HCT116 (cell line): ENCODE results near the gene MOCS2.

Experiments used
- POLR2A ChIP-seq: IDR thresholded peaks from 2 replicates; pipeline ENCODE4 v1.7.0; 2011; ENCODE audit warnings: borderline replicate concordance; ENCODE audit not compliant: insufficient read depth, insufficient read length; ENCODE audit errors: extremely low read depth
- ZFX ChIP-seq: fragments of 450-650 bp; IDR thresholded peaks from 2 replicates; pipeline ENCODE4 v1.6.1; 2017
- TF ChIP-seq, protein P1 (sequence below): IDR thresholded peaks from 2 replicates; pipeline ENCODE4 v1.6.1; 2012; ENCODE audit warnings: low read depth
- TF ChIP-seq, protein P2 (sequence below), 3 experiments: fragments of 200-600 bp in 1 of 3; sonication (generic) in 1 of 3; IDR thresholded peaks in 2 of 3; conservative IDR thresholded peaks in 1 of 3; 2 replicates each; pipeline ENCODE4 v1.5.1; 2012 to 2017; ENCODE audit warnings: low read depth in 2 of 3, low read length in 2 of 3, antibody characterized with exemption in 1 of 3, borderline replicate concordance in 1 of 3, control low read depth in 1 of 3, mild to moderate bottlenecking in 1 of 3, mixed read lengths in 1 of 3, mixed run types in 1 of 3, moderate library complexity in 1 of 3; ENCODE audit not compliant: insufficient read depth in 1 of 3

DNA sequence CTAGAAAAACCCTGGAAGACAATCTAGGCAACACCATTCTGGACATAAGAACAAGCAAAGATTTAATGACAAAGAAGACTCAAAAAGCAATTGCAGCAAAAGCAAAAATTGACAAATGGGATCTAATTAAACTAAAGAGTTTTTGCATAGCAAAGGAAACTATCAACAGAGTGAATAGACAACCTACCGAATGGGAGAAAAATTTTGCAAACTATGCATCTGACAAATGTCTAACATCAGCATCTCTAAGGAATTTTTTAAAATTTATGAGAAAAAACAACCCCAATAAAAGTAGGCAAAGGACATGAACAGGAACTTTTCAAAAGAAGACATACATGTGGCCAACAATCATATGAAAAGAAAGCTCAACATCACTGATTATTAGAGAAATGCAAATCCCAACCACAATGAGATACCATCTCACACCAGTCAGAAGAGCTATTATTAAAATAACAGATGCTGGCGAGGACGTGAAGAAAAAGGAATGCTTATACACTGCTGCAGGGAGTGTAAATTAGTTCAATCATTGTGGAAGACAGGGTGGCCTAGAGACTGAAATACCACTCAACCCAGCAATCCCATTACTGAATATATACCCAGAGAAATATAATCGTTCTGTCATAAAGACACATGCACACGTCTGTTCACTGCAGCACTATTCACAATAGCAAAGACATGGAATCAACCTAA lies 3.8 kb downstream of the MOCS2 start:
- TF ChIP-seq POLR2A: no peak
- TF ChIP-seq, protein P1, sequence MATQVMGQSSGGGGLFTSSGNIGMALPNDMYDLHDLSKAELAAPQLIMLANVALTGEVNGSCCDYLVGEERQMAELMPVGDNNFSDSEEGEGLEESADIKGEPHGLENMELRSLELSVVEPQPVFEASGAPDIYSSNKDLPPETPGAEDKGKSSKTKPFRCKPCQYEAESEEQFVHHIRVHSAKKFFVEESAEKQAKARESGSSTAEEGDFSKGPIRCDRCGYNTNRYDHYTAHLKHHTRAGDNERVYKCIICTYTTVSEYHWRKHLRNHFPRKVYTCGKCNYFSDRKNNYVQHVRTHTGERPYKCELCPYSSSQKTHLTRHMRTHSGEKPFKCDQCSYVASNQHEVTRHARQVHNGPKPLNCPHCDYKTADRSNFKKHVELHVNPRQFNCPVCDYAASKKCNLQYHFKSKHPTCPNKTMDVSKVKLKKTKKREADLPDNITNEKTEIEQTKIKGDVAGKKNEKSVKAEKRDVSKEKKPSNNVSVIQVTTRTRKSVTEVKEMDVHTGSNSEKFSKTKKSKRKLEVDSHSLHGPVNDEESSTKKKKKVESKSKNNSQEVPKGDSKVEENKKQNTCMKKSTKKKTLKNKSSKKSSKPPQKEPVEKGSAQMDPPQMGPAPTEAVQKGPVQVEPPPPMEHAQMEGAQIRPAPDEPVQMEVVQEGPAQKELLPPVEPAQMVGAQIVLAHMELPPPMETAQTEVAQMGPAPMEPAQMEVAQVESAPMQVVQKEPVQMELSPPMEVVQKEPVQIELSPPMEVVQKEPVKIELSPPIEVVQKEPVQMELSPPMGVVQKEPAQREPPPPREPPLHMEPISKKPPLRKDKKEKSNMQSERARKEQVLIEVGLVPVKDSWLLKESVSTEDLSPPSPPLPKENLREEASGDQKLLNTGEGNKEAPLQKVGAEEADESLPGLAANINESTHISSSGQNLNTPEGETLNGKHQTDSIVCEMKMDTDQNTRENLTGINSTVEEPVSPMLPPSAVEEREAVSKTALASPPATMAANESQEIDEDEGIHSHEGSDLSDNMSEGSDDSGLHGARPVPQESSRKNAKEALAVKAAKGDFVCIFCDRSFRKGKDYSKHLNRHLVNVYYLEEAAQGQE: no peak
- no peak for TF ChIP-seq ZFX
- TF ChIP-seq, protein P2, sequence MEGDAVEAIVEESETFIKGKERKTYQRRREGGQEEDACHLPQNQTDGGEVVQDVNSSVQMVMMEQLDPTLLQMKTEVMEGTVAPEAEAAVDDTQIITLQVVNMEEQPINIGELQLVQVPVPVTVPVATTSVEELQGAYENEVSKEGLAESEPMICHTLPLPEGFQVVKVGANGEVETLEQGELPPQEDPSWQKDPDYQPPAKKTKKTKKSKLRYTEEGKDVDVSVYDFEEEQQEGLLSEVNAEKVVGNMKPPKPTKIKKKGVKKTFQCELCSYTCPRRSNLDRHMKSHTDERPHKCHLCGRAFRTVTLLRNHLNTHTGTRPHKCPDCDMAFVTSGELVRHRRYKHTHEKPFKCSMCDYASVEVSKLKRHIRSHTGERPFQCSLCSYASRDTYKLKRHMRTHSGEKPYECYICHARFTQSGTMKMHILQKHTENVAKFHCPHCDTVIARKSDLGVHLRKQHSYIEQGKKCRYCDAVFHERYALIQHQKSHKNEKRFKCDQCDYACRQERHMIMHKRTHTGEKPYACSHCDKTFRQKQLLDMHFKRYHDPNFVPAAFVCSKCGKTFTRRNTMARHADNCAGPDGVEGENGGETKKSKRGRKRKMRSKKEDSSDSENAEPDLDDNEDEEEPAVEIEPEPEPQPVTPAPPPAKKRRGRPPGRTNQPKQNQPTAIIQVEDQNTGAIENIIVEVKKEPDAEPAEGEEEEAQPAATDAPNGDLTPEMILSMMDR (IDR thresholded peaks at IDR 0.05 in 2 of 3, conservative IDR thresholded peaks at IDR 0.05 in 1 of 3; ENCODE audit: borderline replicate concordance in 1 of 3, insufficient read depth in 1 of 3, low read depth in 2 of 3, low read length in 2 of 3): no peak
